KMS-11 (cell line): ENCODE results near the gene COL4A6.

Experiments
- H2AFZ ChIP-seq: fragments of 200-600 bp; sonication (generic); 2 replicates; pipeline ENCODE4 v1.6.1; 2016; ENCODE audit warnings: antibody characterized with exemption, mixed run types, low read depth
- H3K27ac ChIP-seq: fragments of 200-600 bp; sonication (generic); 2 replicates; pipeline ENCODE4 v1.6.1; 2016; ENCODE audit warnings: mild to moderate bottlenecking, mixed run types
- H3K27me3 ChIP-seq: fragments of 200-600 bp; sonication (generic); 2 replicates; pipeline ENCODE4 v1.6.1; 2017; ENCODE audit warnings: mild to moderate bottlenecking, low read depth, mixed run types, moderate library complexity; ENCODE audit not compliant: insufficient read depth
- H3K36me3 ChIP-seq: fragments of 200-600 bp; sonication (generic); 2 replicates; pipeline ENCODE4 v1.6.1; 2017; ENCODE audit warnings: mild to moderate bottlenecking, mixed run types; ENCODE audit not compliant: insufficient read depth
- H3K4me1 ChIP-seq: fragments of 200-600 bp; sonication (generic); 2 replicates; pipeline ENCODE4 v1.6.1; 2016; ENCODE audit warnings: mild to moderate bottlenecking, low read depth, mixed run types; ENCODE audit not compliant: poor library complexity, severe bottlenecking
- H3K4me2 ChIP-seq: fragments of 200-600 bp; sonication (generic); 2 replicates; pipeline ENCODE4 v1.7.0; 2016; ENCODE audit warnings: mild to moderate bottlenecking, mixed run types
- H3K4me3 ChIP-seq: fragments of 200-600 bp; sonication (generic); IDR thresholded peaks from 2 replicates; pipeline ENCODE4 v1.6.1; 2017; ENCODE audit warnings: low read depth, low read length, mixed read lengths; ENCODE audit not compliant: insufficient read depth
- H3K79me2 ChIP-seq: fragments of 200-600 bp; sonication (generic); 2 replicates; pipeline ENCODE4 v1.6.1; 2016; ENCODE audit warnings: low read depth, mixed run types; ENCODE audit not compliant: insufficient read depth
- H3K9ac ChIP-seq: fragments of 200-600 bp; sonication (generic); 2 replicates; pipeline ENCODE4 v1.6.1; 2016; ENCODE audit warnings: mild to moderate bottlenecking, mixed run types
- H4K20me1 ChIP-seq: fragments of 200-600 bp; sonication (generic); 2 replicates; pipeline ENCODE4 v1.6.1; 2016; ENCODE audit warnings: mild to moderate bottlenecking, mixed run types; ENCODE audit not compliant: insufficient read depth
- TF ChIP-seq, protein P1 (sequence below): fragments of 200-600 bp; sonication (generic); conservative IDR thresholded peaks from 2 replicates; pipeline ENCODE4 v1.6.1; 2017; ENCODE audit warnings: low read depth, mild to moderate bottlenecking, antibody characterized with exemption, low read length, moderate library complexity, mixed read lengths

The COL4A6 gene

DNA sequence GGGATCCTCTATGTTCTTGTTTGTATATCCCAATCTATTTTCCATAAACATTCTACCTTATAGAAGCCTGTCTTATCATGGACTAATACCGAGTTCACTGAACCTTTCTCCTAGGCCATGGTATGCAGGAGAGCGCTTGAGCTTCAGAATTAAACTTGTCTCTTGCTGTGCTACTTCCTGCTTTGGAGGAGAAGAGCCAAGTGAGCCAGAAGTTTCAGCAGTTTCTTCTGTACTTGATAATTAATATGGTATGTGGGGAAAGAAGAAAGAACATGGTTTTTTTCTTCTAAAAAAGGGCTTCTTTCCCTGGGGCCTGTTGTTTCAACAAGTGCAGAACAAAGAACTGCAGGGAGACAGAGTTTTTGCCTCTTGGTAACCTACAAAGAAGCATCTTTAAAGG, 173.8 kb downstream of the COL4A6 start:
- Histone ChIP-seq H3K4me1 (no peaks in the 10 kb centered on the region), H3K4me3 (no peak overlapping the region), H3K4me2 (no peak overlapping the region), H2AFZ (no peak overlapping the region), H3K27me3 (no peaks in the 10 kb centered on the region), H4K20me1 (no peaks in the 10 kb centered on the region), H3K36me3 (no peaks in the 10 kb centered on the region), H3K27ac (no peak overlapping the region), H3K79me2 (no peaks in the 10 kb centered on the region), H3K9ac (no peak overlapping the region)
- TF ChIP-seq, protein P1, sequence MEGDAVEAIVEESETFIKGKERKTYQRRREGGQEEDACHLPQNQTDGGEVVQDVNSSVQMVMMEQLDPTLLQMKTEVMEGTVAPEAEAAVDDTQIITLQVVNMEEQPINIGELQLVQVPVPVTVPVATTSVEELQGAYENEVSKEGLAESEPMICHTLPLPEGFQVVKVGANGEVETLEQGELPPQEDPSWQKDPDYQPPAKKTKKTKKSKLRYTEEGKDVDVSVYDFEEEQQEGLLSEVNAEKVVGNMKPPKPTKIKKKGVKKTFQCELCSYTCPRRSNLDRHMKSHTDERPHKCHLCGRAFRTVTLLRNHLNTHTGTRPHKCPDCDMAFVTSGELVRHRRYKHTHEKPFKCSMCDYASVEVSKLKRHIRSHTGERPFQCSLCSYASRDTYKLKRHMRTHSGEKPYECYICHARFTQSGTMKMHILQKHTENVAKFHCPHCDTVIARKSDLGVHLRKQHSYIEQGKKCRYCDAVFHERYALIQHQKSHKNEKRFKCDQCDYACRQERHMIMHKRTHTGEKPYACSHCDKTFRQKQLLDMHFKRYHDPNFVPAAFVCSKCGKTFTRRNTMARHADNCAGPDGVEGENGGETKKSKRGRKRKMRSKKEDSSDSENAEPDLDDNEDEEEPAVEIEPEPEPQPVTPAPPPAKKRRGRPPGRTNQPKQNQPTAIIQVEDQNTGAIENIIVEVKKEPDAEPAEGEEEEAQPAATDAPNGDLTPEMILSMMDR, result no peak

DNA sequence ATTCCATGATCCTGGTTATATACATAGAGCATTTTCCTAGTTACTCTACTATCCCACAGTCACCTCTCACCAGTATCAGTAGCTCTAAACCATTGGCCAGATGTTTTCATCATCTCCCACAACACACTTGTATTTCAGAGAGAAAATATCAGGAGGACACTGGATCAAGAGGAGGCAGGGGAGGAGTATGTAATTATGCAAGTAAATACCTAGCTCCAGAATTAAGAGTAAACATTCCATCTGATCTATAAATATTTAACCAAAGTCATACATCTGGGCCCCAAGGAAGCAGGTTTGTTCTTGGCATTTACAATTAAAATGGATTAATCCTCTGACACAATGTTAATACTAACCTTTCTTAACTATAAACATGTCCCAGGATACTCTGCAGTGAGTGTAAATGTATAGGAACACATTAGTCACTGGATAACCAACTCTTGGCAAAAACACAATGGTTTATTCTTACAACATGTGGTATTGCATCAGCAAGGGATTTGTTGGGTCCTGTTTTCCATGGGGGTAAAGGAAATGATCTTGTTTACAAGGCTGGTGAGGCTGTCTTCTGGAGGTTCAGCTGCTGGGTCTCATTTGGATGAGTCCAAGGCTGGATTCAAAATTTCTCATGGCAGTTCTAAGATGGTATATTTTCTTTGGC, 176.5 kb downstream of the COL4A6 start:
- H3K4me3 ChIP-seq, result no peak overlapping the region
- H4K20me1 ChIP-seq, result no peaks in the 10 kb centered on the region
- H3K36me3 ChIP-seq, result no peaks in the 10 kb centered on the region
- H2AFZ ChIP-seq, result no peak overlapping the region
- TF ChIP-seq, protein P1, result no peak
- no peak overlapping the region for H3K4me2 ChIP-seq
- H3K4me1 ChIP-seq, result no peaks in the 10 kb centered on the region
- H3K27me3 ChIP-seq, result no peaks in the 10 kb centered on the region
- no peak overlapping the region for H3K9ac ChIP-seq
- no peak overlapping the region for H3K27ac ChIP-seq
- H3K79me2 ChIP-seq, result no peaks in the 10 kb centered on the region

DNA sequence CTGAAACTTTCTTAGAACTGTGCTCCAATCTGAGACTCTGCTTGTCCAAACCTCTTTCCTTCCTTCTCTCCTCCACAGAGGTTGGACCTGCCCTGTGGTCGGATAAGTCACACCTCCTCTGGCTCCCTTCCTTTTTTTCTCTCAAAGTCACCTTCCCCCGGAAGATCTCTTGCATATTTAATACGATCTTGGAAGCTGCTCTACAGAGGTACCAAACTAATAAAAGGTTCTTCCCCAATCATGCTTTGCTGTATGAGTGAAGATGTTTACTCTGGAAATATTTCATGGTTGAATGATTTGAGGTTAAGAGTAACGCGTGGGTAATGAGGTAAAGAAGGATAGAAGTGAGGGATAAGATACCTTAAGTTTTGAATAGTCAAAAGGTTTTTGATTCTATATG, 180.7 kb downstream of the COL4A6 start:
- Histone ChIP-seq H3K4me2 (no peak overlapping the region), H3K36me3 (no peaks in the 10 kb centered on the region), H3K79me2 (no peaks in the 10 kb centered on the region), H2AFZ (no peak overlapping the region), H4K20me1 (no peaks in the 10 kb centered on the region), H3K4me3 (no peak overlapping the region), H3K9ac (no peak overlapping the region), H3K27me3 (no peaks in the 10 kb centered on the region), H3K4me1 (no peaks in the 10 kb centered on the region), H3K27ac (no peak overlapping the region)
- TF ChIP-seq, protein P1, result no peak

DNA sequence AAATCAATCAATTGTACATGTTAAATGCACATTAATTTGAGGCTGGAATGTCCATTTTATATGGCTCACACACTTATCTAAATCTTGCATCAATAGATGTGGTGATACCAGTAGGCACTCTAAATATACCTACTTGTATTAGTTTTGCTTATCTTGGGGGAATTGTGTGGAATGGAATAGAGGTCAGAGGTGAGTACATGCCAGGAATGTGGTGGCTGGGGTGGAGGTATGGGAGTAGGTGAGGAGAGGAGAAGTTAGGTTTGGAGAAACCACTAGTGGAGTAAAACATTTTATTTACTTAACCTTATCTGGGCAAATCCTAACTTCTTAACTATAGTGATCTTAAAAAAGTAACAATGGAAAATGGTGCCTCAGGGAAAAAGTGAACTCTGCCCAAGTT, 183.6 kb downstream of the COL4A6 start:
- H3K36me3 ChIP-seq, result no peaks in the 10 kb centered on the region
- no peaks in the 10 kb centered on the region for H4K20me1 ChIP-seq
- H3K27me3 ChIP-seq, result no peaks in the 10 kb centered on the region
- H3K9ac ChIP-seq, result no peak overlapping the region
- no peak overlapping the region for H3K4me2 ChIP-seq
- TF ChIP-seq, protein P1, result no peak
- no peak overlapping the region for H2AFZ ChIP-seq
- no peak overlapping the region for H3K27ac ChIP-seq
- H3K4me3 ChIP-seq, result no peak overlapping the region
- H3K4me1 ChIP-seq, result no peaks in the 10 kb centered on the region
- no peaks in the 10 kb centered on the region for H3K79me2 ChIP-seq
